ENCODE data around the gene HECTD4.

Gene HECTD4

GRCh38 chr12:112151766-112152541, 230.3 kb downstream of the HECTD4 start:
- no peak overlapping the region for H3K4me3 ChIP-seq (ENCODE audit: low read depth, low read length)
- TF ChIP-seq CTCF (IDR thresholded peaks at IDR 0.05; ENCODE audit: low read depth, low read length): no peak
- in situ Hi-C loops (cut with HindIII; ENCODE audit: low sequenced_read_pairs): no loop called here
- no peak for DNase-seq (ENCODE audit: low read depth, low spot score)

- TF ChIP-seq CTCF (IDR thresholded peaks at IDR 0.05; ENCODE audit: low read depth, low read length): no peak
- no peak for DNase-seq (ENCODE audit: low read depth, low spot score)
- H3K4me3 ChIP-seq (ENCODE audit: low read depth, low read length): no peak overlapping the region
- in situ Hi-C loops (cut with HindIII; ENCODE audit: low sequenced_read_pairs): no loop called here
These were observed 232.6 kb downstream of the HECTD4 start for GRCh38 chr12:112149596-112149995.

- peak; percentile 76 for DNase-seq (ENCODE audit: low read depth, low spot score)
- H3K4me3 ChIP-seq (ENCODE audit: low read depth, low read length): no peak overlapping the region
- in situ Hi-C loops (cut with HindIII; ENCODE audit: low sequenced_read_pairs): no loop called here
- TF ChIP-seq CTCF (IDR thresholded peaks at IDR 0.05; ENCODE audit: low read depth, low read length): no peak
These were observed 234.2 kb downstream of the HECTD4 start for GRCh38 chr12:112148031-112148513.

GRCh38 chr12:112146123-112146522, 236.1 kb downstream of the HECTD4 start:
- in situ Hi-C loops (cut with HindIII; ENCODE audit: low sequenced_read_pairs): no loop called here

GRCh38 chr12:112140728-112141127, 241.5 kb downstream of the HECTD4 start:
- DNase-seq (ENCODE audit: low read depth, low spot score): no peak
- no peak overlapping the region for H3K4me3 ChIP-seq (ENCODE audit: low read depth, low read length)
- TF ChIP-seq CTCF (IDR thresholded peaks at IDR 0.05; ENCODE audit: low read depth, low read length): no peak
- in situ Hi-C loops (cut with HindIII; ENCODE audit: low sequenced_read_pairs): no loop called here

More at GRCh38 chr12:112146123-112146522, 236.1 kb downstream of the HECTD4 start:
- H3K4me3 ChIP-seq (ENCODE audit: low read depth, low read length): no peak overlapping the region
- DNase-seq (ENCODE audit: low read depth, low spot score): no peak
- TF ChIP-seq CTCF (IDR thresholded peaks at IDR 0.05; ENCODE audit: low read depth, low read length): no peak

- no peak overlapping the region for H3K4me3 ChIP-seq (ENCODE audit: low read depth, low read length)
- TF ChIP-seq CTCF (IDR thresholded peaks at IDR 0.05; ENCODE audit: low read depth, low read length): no peak
- DNase-seq (ENCODE audit: low read depth, low spot score): no peak
- in situ Hi-C loops (cut with HindIII; ENCODE audit: low sequenced_read_pairs): no loop called here
These were observed 247.5 kb downstream of the HECTD4 start for GRCh38 chr12:112134731-112135130.
